C4-2B (cell line): ENCODE measurements around the gene GPR62.

ENCODE experiments used
- H3K27ac ChIP-seq: fragments of 450-650 bp; 2 replicates; pipeline ENCODE4 v1.5.1; 2017
- CTCF ChIP-seq: fragments of 450-650 bp; conservative IDR thresholded peaks from 2 replicates; pipeline ENCODE4 v1.5.1; 2017; ENCODE audit warnings: mild to moderate bottlenecking
- ZFX ChIP-seq: fragments of 450-650 bp; IDR thresholded peaks from 2 replicates; pipeline ENCODE4 v1.6.1; 2017

The GPR62 gene

DNA sequence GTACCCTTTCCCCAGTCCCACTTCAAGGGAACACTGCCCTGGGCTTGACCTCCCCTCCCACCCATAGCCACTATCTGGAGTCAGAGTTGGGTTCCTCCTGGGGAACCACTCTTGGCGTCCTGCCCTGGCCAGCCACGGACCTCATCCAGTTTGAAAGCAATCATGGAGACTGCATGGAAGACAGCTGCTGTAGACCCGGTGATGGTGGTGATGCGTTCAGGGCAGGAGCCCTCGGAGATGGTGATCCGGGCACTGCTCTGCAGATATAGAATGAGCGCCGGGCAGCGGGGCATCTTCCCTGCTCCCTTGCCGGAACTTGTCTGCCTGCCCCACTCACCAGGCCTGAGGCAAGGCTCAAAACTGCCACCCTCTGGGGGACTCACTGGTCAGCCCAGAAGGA lies 5.2 kb downstream of the GPR62 start:
- TF ChIP-seq CTCF (no peak), ZFX (no peak)
- no peak overlapping the region for H3K27ac ChIP-seq

DNA sequence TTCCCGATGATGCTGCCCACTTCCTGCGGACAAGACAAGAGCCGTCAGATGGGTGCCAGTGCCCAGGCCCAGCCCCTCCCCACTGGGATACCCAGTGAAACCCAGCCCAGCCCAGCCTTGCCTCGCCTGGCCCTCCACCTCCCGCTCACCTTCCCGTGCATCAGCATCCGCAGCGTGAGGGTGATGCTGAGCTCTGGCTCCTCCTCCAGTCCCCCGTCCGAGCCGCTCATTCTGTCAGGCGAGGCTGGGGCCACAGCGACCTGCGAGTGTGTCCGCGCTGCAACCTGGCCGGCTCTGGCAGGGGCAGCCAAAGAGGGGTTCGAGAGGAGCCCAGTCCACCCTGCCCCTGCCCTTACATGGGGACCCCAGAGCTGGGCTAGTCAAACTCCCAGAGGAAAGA lies 5.8 kb downstream of the GPR62 start:
- no peak for TF ChIP-seq ZFX
- TF ChIP-seq CTCF: no peak
- H3K27ac ChIP-seq: no peak overlapping the region

GRCh38 chr3:51961602-51962569 lies 6.7 kb downstream of the GPR62 start:
- no peak overlapping the region for H3K27ac ChIP-seq
- TF ChIP-seq CTCF (no peak), ZFX (no peak)

DNA sequence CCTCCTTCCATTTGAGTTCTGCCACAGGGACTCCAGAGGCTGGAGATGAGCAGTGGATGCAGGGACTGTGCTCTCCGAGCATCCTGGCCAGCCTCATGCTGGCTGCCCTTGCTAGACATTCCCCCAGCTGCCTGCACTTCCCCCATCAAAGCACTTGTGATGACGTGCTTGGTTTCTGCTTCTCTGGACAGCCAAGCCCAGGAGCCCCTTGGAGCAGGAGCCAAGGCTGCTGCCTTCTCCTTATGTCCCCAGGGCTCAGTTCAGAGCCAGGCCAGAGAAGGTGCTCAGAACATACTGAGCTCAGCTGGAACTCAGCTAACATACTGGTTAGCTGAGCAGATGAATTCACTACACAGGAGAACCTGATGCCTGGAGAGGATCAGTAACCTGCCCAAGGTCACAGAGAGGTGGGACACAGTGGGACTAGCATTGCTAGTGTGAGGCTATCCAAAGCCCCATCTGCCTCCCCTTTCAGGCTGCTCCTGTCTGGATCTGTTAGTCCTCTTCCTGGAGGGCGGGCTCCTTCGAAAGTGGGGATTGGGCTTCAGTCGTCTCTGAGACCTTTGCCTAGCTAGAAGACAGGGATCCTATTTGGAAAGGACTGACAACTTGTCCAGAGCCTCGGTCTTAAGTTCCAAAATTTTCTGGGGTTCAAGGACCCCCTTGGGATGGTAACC lies 7.8 kb downstream of the GPR62 start:
- no peak overlapping the region for H3K27ac ChIP-seq
- no peak for TF ChIP-seq ZFX
- TF ChIP-seq CTCF: no peak

DNA sequence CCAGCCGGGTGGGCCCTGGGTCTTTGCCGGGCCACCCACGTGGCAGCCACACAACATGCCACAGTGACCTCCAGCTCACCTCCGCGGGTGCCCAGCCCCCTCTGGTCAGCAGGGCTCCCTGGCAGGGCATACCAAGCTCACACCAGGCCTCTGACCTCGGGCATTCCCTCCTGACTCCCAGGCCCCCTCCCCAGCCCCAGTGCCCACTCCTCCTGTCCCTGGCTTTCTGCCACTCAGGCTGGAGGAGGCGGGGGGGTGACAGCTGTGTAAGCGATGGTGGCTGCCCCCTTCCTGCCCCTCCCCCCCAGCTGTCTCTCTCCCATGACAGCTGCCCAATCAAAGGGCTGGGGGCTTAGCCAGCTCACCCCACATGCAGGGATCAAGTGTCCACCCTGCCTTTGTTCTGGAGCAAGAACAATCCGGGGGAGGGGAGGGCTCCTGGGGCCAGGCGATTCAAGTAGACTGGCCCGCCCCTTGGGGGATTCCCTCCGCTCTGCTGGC lies 8.8 kb downstream of the GPR62 start:
- no peak for TF ChIP-seq ZFX
- TF ChIP-seq CTCF: no peak
- no peak overlapping the region for H3K27ac ChIP-seq

DNA sequence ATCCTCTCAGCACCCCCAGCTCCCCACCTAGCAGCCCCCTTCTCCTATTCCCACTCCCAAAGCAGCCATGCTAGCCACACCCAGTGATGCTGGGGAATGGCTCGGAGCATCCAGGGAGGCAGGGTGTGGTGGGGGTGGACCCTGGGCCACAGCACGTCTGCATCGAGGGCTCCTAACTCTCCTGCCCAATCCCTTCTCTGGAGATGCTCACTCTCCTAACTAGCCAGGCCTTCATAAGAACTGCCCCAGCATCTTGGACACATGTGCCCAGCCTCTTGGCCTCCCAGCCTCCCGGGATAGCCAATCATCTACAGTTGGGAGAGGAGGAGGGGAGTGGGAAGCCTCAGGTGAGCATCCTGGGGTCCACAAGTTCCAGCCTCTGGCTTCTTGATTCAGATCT lies 9.3 kb downstream of the GPR62 start:
- TF ChIP-seq CTCF: no peak
- no peak for TF ChIP-seq ZFX
- no peak overlapping the region for H3K27ac ChIP-seq

GRCh38 chr3:51966016-51966415 lies 10.8 kb downstream of the GPR62 start:
- no peak overlapping the region; the same call in 1 of the 2 replicates for H3K27ac ChIP-seq
- TF ChIP-seq ZFX (no peak), CTCF (no peak)
